GM19395 (cell line): ENCODE measurements around the gene GSTA4.
"Not testable (repeated sequence)": the region's sequence is repeated elsewhere in the genome, so short reads cannot be mapped to it uniquely, and the experiment has no call there.

Experiments used
- ATAC-seq: cut with Tn5 transposase; IDR thresholded peaks from one replicate; pipeline ENCODE4 v1.9.1; 2021; ENCODE audit warnings: mild to moderate bottlenecking, moderate library complexity; ENCODE audit not compliant: unreplicated experiment

Gene GSTA4

DNA sequence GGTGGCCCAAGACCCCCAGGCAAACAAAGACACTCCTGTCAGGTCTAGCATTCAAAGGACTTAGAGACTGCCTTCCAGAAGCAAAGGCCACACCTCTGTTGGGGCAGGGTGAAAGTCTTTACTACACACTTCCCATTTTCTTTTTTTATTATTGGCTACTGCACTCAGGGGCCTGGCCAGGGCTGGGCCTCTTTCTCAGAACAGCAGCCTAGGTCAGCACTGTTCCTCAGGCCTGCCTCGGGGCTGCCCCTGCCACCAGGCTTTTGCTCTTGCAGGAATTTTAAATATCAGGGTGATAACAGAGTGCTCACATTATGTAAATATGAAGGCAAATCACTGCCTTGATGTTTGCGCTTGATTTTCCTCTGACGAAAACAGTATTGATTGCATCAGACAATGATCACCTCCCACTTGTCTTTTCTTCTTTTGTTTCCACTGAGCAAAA, 18.5 kb downstream of the GSTA4 start:
- peak; percentile 79 for ATAC-seq

DNA sequence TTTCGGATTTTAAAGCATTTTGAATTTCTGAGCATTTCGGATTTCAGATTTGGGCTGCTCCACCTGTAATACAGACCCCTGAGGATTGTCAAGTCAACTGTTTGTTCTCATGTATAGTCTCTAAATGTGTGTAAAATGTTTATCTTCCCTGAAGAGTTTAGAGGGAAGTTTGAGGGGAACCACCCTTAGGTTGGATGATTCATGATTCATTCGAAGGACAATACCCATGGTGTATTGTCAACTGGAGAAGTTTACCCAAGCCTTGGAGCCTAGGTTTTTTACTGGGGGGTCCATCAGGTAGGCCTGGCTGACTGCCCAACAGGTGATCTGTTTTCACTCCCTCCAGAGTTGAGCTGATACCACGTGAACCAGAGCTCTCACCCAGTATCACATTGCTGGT, 18.9 kb downstream of the GSTA4 start:
- ATAC-seq = peak; percentile 20

DNA sequence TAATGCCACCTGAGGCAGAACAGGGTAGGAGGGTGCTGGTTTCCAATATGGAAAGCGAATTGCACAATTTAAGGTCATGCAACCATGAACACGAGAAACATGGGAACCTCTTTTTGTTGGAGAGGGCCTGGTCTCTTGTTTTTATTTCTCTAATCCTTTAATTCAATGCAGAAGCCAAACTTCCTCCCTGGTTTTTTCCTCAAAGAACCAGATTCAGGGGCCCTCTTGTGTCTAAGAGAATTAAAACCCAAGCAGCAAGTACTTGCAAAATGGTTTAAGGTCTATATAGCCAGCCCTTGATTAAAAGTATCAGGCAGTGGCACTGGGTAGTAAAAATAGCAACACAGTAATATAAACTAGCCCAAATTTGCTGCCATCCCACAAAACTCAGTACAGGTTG, 19.5 kb downstream of the GSTA4 start:
- no peak for ATAC-seq

DNA sequence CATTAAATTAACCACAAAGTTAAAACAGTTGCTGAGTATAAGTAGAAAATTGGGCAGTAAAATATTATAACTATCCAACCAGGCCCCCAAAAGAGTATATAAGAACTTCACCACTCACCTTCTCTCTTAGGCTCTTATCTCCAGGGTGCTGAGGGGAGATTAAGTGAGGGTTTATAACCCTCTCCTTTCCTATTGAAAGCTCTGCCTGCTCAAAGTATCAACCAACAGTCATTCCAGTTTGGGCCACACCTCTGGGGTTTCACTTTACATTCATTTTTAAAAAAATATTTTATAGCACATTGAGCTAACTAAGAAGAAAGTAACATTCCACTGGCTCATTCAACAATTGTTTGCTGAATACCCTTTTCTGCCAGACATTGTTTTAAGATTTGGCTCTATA, 22.1 kb downstream of the GSTA4 start:
- no peak for ATAC-seq

DNA sequence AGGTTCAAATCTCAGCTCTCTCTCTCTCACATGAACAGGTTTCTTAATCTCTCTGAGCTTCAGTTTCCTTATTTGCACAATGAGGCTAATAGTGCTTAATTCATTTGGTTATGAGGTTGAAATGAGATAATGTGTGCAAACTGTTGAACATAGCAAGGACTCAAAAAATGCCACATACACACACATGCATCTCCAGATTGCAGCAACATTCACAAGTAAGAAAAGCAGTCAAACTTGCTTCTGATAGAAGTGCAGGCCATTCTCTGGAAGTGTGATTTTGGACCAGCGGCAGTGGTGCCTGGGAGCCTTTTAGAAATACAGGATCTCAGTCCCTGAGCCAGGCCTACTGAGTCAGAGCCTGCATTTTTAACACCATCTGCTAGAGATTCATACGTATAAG, 25.7 kb downstream of the GSTA4 start:
- no peak for ATAC-seq

DNA sequence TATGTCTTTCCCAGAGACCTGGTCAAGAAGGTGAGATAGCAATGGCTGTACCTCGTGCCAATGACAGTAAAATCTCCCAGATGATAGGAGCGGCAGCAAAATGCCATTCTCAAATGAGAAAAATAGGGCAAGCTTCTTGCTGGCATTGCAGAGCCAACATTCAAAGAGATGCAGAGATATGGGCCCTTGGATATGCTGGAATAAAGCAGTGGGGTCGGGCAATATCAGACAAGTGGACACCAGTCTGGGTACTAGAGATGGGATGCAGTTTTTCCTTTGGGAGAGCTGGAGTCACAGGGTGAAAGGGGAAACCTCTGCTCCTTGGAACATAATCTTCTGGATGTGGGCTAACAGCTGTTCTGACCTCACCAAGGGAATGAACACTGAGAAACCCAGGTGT, 29.0 kb downstream of the GSTA4 start:
- no peak for ATAC-seq

DNA sequence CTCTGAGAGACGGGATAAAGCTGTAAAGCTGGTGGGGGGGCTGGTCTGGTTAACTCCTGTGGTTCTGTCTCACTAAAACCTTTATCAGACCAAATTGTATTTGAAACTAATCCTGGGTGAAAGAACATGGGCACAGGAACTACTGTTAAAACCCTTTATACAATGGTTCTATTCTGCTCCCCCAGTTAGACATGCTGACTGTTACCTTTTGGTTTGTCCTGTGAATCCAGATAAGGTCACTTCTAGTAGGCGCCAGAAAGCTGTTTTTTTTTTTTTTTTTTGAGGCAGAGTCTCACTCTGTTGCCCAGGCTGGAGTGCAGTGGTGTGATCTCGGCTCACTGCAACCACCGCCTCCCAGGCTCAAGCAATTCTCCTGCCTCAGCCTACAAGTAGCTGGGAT, 29.7 kb downstream of the GSTA4 start:
- no peak for ATAC-seq

DNA sequence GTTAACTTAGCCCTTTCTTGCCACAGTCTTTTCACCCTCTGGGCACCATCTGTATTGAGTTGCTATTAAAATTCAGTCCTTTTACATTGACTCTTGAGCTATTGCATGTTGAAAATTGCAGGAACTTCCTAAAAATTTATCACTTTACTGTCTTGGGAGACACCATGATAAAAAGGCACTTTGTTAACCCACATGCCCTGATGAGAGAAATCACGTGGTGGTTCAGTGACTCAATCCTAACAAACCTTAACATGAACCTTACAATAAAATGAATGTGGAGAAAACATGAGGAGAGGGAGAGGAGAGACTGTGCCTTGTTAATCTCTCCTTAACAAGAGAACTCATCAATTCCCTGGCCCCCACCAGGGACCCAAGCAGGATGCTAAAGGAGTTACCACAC, 30.8 kb downstream of the GSTA4 start:
- ATAC-seq = no peak

DNA sequence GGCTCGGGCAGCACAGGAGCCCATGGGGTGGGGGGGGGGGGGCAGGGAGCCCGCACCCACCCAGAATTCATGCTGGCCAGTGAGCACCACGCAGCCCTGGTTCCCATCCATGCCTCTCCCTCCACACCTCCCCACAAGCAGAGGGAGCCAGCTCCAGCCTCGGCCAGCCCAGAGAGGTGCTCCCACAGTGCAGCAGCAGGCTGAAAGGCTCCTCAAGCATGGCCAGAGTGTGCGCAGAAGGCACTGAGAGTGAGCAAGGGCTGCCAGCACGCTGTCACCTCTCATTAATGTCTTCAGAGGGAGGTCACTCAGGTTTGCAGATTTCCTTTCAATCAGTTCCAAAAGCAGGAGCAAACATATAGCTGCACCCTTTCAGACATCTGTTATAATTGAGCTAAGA, 32.4 kb downstream of the GSTA4 start:
- ATAC-seq = no peak

DNA sequence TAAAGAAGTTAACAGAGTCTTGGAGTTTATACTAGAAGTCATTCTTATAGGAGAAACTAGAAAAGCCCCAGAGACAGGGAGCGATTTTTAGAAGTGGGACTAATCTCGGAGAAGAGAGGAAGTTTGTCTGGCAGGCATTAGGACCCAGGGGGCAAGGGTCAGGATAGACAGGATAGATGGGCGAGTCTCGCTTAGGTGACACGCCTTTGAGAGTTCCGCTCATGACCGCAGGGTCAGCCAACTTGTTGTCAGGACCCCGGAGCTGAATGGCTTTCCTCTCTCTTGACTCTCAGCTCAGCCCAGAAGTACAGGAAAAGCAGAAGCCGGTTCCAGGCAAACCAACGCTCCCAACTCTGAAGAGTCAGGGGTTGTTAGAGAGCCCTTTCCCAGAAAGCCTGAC, 34.1 kb downstream of the GSTA4 start:
- ATAC-seq = not testable (repeated sequence)

DNA sequence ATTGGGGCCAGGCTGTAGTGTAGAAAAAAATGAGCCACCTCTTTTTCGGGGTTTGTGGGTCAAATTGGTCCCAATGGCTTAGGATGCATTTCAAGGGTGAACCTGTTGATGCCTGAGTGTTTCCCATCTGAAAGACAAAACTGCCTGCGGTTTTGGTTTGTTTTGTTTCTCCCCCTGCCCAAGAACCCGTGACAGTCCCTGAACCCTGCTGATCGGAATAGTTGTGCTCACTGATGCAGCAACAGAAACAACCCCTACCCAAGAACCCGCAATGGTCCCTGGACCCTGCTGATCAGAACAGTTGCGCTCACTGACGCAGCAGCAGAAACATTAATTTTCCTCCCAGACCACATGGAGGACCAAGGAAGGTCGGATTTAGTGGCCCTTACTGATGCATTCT, 34.9 kb downstream of the GSTA4 start:
- ATAC-seq = not testable (repeated sequence)

DNA sequence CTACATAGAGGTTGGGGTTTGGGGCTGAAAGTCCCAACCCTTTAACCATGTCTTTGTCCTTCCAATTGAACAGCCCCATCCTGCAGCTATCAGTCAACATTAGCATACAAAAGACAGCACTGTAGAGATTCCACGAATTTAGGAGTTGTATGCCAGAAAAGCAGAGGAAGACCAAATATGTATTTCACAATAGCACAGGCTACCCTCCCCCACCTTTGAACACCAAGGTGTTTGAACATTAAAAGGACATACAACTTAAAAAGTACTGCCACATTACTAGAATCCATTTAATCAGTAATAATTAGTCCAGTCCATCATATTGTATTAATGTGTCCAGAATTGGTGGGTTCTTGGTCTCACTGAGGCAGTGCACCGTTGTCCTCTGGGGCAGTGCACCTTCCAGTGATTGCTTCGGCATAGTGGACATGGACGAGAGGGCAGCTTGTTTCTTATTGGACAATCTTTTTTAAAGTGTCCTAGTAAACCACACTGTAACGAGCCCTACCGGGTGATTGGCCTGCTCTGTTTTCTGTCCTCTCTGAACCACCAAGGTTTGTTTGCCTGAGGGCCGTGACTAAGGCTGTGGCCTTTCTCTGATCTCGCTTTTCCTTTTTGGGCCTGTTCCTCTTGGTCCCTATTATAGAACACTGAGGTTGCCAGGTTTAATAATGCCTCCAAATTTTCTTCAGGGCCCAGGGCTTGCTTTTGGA, 36.4 kb downstream of the GSTA4 start:
- no peak for ATAC-seq

DNA sequence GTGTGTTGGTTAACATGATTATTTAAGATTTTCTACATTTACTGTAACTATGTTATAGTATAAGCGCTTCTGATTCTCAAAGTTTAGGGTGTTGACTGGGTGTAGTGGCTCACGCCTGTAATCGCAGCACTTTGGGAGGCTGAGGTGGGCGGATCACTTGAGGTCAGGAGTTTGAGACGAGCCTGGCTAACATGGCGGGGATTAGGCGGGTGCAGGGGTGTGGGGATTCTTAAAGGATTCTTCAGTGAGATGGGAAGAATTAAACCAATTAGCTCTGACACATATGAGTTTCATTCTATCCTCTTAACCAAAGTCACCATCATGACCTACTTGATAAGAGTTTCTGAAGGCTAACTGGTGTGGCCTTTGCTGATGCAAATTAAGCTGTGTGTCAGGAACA, 39.2 kb downstream of the GSTA4 start:
- no peak for ATAC-seq

DNA sequence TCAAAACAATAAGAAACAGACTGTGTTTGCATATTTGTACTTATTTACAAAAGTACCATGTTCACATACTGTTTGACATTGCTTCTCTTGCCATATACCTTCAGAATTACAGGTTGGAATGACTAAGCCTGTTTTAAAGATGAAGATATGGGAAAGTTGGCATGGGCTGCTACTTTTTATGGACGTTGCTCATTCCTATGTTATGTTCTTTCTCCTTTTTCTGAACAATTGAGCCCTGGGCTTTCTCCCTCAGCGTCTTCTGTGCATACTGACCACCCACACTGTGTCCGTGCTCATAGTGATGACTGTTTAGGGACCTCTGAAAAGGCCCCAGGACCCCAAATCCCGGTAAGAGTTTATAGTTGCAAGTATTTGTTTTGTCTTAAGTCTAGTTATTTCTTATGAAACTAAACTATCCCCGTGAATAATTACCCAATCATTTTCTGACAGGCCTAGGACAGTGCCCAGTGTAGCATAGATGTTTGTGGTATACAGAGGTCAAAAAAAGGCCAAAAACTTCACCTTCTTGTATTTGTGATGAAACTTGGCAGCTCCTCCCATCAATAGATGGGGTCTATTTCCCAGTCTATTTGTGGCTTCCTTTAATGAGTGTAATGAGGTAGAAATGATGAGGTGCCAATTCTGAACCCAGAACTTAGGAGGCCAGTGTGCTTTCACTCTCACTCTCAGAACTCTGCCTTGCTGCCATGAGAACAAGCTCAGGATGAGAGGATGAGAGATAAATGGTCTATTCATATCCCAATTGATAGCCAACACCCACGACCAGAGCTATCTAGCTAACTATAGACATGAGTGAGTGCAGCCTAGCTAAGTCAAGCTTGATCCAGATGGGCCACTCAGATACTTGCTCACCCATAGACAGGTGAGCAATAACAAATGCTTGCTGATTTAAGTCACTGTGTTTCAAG, 40.9 kb downstream of the GSTA4 start:
- ATAC-seq = no peak

DNA sequence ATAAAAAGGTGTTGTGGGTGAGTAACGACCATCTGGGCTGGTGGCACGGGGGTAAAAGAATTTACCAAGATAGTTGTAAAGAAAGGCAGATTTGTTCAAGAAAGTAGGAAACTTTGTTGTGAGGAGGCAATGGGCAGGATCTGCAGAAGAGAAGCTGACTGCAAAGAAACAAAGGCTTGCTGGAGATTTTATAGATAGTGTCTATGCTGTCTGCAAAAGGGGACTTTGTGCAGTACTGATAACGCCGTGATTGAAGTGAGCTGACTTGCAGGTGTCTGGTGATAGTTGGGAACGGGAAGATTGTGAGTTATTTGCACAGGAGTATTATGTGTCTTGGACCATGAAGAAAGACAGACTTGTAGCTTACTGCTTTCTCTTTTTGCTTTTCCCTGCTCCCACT, 48.8 kb downstream of the GSTA4 start:
- ATAC-seq = no peak

DNA sequence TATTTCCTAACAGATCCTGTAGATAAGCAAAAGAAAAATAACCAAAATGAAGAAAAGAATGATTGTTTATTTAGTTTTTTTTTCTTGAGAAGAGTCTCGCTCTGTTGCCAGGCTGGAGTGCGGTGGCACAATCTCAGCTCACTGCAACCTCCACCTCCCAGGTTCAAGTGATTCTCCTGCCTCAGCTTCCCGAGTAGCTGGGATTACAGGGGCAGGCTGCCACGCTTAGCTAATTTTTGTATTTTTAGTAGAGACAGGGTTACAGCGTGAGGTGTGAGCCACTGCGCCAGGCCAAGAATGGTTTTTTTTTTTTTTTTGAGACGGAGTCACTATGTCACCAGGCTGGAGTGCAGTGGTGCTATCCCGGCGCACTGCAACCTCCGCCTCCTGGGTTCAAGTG, 52.3 kb downstream of the GSTA4 start:
- not testable (repeated sequence) for ATAC-seq

DNA sequence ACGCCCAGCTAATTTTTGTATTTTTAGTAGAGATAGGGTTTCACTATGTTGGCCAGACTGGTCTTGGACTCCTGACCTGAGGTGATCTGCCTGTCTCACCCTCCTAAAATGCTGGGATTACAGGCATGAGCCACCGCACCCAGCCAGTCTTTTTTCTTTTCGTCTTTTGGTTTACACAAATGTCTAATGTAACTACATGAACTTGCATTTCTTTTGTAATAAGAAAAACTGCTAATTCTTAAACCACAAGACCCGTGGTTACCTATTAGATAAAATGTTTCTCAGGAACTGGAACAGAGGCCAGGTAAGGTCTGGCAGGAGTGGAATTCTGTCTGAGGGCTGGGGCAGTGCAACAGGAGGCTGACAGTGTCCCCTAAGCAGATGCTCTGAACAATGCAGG, 52.9 kb downstream of the GSTA4 start:
- no peak for ATAC-seq

DNA sequence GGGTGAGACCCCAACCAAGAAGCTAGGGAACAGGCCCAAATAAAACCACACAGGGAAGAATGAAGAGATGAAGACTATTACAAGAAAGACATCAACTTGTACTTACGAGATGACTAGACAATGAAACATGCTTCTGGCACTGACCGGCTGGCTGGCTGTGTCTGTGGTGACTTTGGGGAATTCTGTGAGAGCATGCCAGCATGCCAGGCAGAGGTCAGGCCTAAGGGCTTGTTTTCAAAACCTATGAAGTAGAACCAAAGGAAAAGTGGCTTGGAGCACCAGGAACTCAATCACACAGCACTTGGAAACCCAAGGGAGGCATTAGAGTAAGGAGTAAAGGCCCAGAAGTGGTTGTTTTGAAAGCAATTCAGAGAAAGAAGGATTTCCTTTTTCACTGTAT, 57.2 kb downstream of the GSTA4 start:
- no peak for ATAC-seq

DNA sequence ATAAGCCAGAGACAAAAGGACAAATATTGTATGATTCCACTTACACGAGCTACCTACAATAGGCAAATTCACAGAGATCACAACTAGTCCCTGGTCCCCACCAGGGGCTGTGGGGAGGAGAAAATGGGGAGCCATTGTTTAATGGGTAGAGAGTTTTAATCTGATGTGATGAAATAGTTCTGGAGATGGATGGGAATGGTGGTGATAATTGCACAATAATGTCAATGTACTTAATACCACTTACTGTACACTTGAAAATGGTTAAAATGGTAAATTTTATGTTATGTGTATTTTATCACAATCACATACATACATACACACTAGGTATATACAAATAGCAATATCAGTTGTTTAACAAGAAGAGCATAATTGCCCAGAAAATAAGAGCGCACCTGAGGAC, 61.3 kb downstream of the GSTA4 start:
- no peak for ATAC-seq

DNA sequence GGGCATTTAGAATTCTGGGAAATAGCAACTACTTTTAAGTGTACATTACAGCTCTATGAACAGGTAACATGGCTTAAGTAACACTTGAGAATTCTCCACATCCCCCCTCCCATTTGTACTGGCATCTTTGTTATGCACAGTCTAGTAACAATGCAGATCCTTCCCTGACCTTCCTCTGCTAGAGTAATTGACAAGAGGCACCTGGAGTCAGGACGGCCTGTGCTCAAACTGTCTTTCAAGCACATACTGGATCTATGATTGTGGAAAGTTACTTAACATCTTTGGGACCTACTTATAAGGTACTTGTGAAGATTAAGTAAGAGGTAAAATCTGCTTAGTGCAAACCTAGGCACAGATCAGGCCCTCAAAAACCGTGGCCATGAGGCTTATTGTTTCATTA, 63.7 kb downstream of the GSTA4 start:
- no peak for ATAC-seq

DNA sequence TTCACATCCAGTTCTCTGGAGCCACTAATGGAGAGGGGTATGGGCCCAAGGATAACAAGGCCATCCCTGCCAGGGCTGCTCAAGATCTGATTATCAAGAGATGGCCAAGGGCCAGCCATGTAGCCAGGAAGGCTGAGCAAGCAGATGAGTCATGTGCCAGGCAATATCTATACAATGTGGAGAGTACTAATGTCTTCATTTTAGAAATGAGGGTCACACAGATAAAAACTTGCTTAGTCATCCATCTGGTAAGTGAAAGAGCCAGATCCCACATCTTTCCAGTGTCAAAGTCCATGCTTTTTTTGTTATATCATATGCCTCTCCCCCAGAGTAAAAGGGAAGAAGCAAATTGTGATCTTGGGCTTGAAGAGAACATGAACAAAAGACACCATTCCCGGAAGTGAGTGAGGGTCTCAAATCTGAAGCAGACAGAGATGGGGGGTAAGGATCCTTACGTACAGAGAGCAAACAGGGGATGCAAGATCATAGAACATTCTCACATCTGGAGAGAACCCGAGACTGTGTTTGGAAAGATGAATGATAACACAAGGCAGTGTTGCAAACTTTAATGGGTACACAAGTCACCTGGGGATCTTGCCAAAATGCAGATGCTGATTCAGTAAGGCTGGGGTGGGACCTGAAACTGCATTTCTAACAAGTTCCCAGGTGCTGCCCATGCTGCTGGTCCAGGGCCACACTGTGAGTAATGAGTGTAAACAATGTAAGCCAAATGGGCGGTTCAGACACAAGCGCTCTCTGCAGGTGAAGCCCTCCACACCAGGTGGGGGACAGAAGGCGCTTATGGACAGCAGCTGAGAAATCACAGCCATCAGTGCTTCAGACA, 65.5 kb downstream of the GSTA4 start:
- ATAC-seq = no peak
